GM13977 (cell line): ENCODE measurements around the gene NPAS3.

Experiments
- DNase-seq: peaks from one replicate; pipeline ENCODE4 v3.0.0; 2012; ENCODE audit warnings: low spot score
- in situ Hi-C: fragments of 300-500 bp; cut with MboI; formaldehyde crosslinking; loops from one replicate; pipeline ENCODE4 v1.12.0; 2022; ENCODE audit warnings: low sequenced_read_pairs, low pct_unique_long_range_greater_than_20kb, mixed read lengths, inconsistent platforms; ENCODE audit not compliant: unreplicated experiment
- TF ChIP-seq, protein P1 (sequence below): IDR thresholded peaks from 2 replicates; pipeline ENCODE4 v1.5.1; 2012; ENCODE audit warnings: mild to moderate bottlenecking, control low read depth; ENCODE audit not compliant: insufficient read depth; ENCODE audit errors: extremely low read depth, missing control alignments

Gene NPAS3

DNA sequence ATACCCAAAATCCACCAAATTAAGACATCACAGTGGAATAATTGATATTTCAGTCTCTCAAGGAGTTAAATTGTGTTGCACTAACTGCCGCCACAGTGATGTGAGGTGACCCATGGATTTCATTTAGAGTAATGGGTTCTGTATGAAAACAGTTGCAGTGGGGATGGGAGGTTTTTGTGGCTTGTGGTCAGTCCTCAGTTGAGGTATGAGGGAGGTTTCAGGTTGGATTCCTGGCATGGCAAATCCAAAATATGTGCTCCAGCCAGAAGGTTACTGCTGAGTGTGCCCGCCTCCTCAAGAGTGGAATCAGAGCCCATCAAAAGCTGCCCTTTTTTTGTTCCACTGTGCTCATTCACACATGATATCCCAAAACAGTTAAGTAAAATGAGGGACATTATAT lies 525.1 kb downstream of the NPAS3 start:
- in situ Hi-C loops = no loop called here
- TF ChIP-seq, protein P1, sequence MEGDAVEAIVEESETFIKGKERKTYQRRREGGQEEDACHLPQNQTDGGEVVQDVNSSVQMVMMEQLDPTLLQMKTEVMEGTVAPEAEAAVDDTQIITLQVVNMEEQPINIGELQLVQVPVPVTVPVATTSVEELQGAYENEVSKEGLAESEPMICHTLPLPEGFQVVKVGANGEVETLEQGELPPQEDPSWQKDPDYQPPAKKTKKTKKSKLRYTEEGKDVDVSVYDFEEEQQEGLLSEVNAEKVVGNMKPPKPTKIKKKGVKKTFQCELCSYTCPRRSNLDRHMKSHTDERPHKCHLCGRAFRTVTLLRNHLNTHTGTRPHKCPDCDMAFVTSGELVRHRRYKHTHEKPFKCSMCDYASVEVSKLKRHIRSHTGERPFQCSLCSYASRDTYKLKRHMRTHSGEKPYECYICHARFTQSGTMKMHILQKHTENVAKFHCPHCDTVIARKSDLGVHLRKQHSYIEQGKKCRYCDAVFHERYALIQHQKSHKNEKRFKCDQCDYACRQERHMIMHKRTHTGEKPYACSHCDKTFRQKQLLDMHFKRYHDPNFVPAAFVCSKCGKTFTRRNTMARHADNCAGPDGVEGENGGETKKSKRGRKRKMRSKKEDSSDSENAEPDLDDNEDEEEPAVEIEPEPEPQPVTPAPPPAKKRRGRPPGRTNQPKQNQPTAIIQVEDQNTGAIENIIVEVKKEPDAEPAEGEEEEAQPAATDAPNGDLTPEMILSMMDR = no peak

DNA sequence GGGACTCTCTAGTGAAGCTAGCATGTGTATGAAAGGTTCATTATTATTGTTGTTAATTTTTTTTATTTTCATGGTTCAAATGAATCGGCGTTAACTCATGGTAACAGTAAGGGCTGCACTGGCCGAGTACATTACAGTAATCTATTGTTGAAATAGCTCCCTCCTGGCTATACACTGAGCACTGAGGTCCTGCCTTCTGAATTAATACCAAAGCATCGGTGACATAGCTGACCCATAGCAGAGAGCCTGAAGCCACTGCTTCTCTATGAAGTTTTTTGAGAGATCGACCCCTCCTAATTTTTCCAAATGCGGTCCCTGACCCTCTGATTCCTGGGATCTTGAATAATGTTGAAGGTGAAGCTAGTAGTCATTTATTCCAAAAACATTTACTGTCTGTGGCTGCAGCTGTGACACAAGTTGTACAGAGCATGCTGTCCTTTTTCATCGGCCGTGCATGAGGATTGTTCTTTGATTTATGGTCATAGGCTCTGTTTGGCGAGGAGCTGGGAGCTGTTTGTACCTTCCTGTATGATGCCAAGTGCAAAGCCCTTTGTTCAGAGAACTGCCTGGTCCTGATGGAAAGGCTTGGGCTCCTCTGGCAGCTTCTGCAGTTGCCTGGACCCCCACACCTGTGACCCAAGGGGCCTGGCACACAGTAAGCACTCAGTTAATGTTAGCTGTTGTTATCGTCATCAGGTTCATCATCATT lies 525.7 kb downstream of the NPAS3 start:
- in situ Hi-C loops = no loop called here
- TF ChIP-seq, protein P1 = no peak
- DNase-seq = no peak

More for the DNA sequence above, 525.1 kb downstream of the NPAS3 start:
- DNase-seq = no peak

DNA sequence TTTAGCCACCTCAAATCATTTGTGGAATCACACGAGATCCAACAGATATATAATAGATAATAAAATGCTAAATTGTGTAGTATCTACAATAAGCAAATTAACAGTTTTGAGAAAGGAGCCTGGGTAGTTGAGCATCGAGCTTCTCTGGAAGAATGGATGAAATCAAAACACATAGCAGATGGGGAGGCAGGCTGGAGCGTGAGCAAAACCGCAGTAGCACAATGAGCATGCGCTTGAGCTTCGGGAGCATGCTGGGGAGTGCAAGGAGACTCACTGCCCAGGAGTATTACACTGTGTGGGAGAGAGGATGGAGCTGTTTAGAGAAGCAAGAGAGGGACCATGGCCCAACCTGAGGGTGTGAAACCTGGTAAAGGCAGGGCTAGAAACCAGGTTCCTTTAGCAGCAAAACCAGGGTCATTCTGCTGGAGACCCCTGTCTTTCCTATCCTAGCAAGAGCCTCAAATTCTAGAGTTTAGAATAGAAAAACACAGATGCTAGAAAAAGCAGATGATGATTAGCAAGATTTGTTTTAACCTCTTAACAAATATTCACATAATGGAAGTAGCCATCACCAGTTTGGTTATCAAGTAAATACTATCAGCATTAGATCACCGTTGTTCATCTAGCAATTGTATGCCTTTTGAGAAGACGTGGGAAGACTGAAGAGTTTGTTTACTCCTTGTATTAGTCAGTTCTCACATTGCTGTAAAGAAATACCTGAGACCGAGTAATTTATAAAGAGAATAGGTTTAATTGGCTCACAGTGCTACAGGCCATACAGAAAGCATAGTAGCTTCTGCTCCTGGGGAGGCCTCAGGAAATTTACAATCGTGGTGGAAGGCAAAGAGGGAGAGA lies 527.4 kb downstream of the NPAS3 start:
- no peak for DNase-seq
- in situ Hi-C loops = no loop called here
- TF ChIP-seq, protein P1 = no peak

DNA sequence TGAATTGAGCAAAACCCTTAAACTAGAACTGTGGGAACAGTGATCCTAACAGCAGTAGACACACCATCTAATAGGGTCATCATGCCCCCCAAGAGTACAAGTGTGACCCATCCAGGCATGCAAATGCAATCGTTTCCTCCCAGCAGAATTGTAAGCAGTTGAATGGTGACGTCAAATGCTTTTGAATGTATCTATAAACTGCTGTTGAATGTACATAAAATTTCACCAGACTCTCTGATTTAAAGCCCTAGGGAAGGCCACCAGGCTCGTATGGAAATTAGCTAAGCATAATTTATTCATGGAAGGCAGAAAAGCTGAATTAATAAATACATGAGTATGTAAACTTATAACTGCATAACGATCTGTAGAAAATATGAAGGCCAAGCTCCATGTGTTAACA lies 529.3 kb downstream of the NPAS3 start:
- in situ Hi-C loops = no loop called here
- TF ChIP-seq, protein P1 = no peak
- DNase-seq = no peak

DNA sequence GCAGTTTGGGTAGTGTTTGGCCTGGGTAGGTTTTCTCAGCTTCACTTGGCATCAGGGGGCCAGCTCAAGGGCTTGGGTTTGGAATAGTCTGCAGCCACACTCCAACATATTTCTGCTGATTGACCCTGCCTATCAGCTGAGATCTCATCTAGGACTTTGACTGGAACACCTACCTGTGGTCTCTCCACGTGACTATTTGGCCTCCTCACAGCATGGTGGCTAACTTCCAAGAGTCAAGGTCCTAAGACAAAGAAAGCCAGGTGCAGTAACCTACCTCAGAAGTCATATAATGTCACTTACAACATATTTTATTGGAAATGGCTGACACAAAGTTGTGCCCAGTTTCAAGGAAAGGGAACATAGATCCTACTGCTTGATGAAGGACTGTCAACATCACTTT lies 531.2 kb downstream of the NPAS3 start:
- in situ Hi-C loops = no loop called here
- TF ChIP-seq, protein P1 = no peak
- no peak for DNase-seq

DNA sequence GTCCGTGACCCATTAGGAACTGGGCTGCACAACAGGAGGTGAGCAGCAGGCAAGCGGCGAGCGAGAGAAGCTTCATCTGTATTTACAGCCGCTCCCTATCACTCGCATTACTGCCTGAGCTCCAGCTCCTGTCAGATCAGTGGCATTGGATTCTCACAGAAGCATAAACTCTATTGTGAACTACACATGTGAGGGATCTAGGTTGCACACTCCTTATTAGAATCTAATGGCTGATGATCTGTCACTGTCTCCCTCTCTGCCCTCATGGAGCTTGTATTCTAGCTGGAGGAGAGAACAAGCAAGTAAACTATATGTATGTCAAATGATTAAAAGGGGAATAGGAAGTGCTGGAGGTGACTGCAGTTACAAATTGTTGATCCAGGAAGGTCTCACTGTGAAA lies 533.1 kb downstream of the NPAS3 start:
- DNase-seq = no peak
- TF ChIP-seq, protein P1 = no peak
- in situ Hi-C loops = no loop called here
